Gastroesophageal sphincter (tissue), 3 donors: ENCODE data around the gene DHX15.
"Not testable (repeated sequence)": the region's sequence is repeated elsewhere in the genome, so short reads cannot be mapped to it uniquely, and the experiment has no call there.

ENCODE experiments used
- EP300 ChIP-seq: sonication (generic); formaldehyde crosslinking; IDR thresholded peaks from one replicate; pipeline ENCODE4 v1.6.1; 2017; ENCODE audit warnings: antibody characterized with exemption, mild to moderate bottlenecking
- POLR2A ChIP-seq, 2 donors: fragments of 450-650 bp; IDR thresholded peaks; one replicate each; pipeline ENCODE4 v1.6.1; 2017; ENCODE audit warnings: antibody characterized with exemption in 2 of 2, mild to moderate bottlenecking in 2 of 2, moderate library complexity in 1 of 2
- POLR2AphosphoS5 ChIP-seq: sonication (generic); formaldehyde crosslinking; IDR thresholded peaks from one replicate; pipeline ENCODE4 v1.6.1; 2017; ENCODE audit warnings: antibody characterized with exemption
- TF ChIP-seq, protein P1 (sequence below), 4 experiments: fragments of 200-600 bp in 2 of 4; fragments of 450-650 bp in 2 of 4; sonication (generic) in 1 of 4; IDR thresholded peaks; one replicate each; pipeline ENCODE4 v1.5.1; 2017 to 2019; ENCODE audit warnings: antibody characterized with exemption in 4 of 4, mild to moderate bottlenecking in 2 of 4, moderate library complexity in 2 of 4

DNA sequence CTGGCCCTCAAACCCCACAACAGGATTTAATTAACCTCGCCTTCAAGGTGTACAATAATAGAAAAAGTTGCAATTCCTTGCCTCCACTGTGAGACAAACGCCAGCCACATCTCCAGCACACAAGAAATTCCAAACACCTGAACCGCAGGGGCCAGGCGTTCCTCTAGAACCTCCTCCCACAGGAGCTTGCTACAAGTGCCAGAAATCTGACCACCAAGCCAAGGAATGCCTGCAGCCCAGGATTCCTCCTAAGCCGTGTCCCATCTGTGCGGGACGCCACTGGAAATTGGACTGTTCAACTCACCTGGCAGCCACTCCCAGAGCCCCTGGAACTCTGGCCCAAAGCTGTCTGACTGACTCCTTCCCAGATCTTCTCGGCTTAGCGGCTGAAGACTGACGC, 81.3 kb downstream of the DHX15 start:
- TF ChIP-seq POLR2AphosphoS5; POLR2A (IDR thresholded peaks at IDR 0.05); EP300: not testable (repeated sequence)
- TF ChIP-seq, protein P1, sequence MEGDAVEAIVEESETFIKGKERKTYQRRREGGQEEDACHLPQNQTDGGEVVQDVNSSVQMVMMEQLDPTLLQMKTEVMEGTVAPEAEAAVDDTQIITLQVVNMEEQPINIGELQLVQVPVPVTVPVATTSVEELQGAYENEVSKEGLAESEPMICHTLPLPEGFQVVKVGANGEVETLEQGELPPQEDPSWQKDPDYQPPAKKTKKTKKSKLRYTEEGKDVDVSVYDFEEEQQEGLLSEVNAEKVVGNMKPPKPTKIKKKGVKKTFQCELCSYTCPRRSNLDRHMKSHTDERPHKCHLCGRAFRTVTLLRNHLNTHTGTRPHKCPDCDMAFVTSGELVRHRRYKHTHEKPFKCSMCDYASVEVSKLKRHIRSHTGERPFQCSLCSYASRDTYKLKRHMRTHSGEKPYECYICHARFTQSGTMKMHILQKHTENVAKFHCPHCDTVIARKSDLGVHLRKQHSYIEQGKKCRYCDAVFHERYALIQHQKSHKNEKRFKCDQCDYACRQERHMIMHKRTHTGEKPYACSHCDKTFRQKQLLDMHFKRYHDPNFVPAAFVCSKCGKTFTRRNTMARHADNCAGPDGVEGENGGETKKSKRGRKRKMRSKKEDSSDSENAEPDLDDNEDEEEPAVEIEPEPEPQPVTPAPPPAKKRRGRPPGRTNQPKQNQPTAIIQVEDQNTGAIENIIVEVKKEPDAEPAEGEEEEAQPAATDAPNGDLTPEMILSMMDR (IDR thresholded peaks at IDR 0.05) = not testable (repeated sequence)
